T-cell (primary cell): ENCODE measurements around the gene C5orf15. TPM values are rescaled to one million over a fixed set of nuclear protein-coding genes. Genes with fewer than 3 reads are reported as not detected.

Experiments used
- ATAC-seq, 4 experiments: fragments of 200-7000 bp in 3 of 4; fragments of 150-1000 bp in 1 of 4; cut with Tn5 transposase; replicated peaks in 1 of 4; 1 replicate in 3 of 4; 2 replicates in 1 of 4; pipeline ENCODE4 v1.10.0; 2021; ENCODE audit warnings: moderate library complexity in 3 of 4, mild to moderate bottlenecking in 2 of 4, moderate number of reproducible peaks in 1 of 4
- CTCF ChIA-PET, 2 donors: fragments of 300-600 bp; sonication (Branson Sonifier 250); formaldehyde crosslinking; loops; one replicate each; lab custom pipeline; 2022; ENCODE audit warnings: antibody characterized with exemption in 2 of 2; lab: Charles Lee
- POLR2A ChIA-PET, 2 donors: fragments of 300-600 bp; sonication (Branson Sonifier 250); formaldehyde crosslinking; loops; one replicate each; lab custom pipeline; 2022; ENCODE audit warnings: antibody characterized with exemption in 2 of 2; lab: Charles Lee
- DNase-seq, 35 experiments: peaks; one replicate each; pipeline versions ENCODE4 v3.0.0 to v3.0.0-alpha.2; 2013 to 2023
- H3K27ac ChIP-seq: one replicate; pipeline ENCODE4 v1.5.1; 2013; ENCODE audit warnings: low read length
- H3K27me3 ChIP-seq, 2 experiments: replicated peaks in 1 of 2; 1 replicate in 1 of 2; 2 replicates in 1 of 2; pipeline versions ENCODE4 v1.6.1 to v1.7.0; 2013; ENCODE audit warnings: low read length in 1 of 2, mixed read lengths in 1 of 2; ENCODE audit not compliant: control insufficient read depth in 2 of 2, insufficient read depth in 2 of 2; ENCODE audit errors: extremely low read depth in 1 of 2
- H3K36me3 ChIP-seq, 2 donors: 1 replicate in 1 of 2; 2 replicates in 1 of 2; pipeline versions ENCODE4 v1.6.1 to v1.7.0; 2013; ENCODE audit warnings: low read length in 1 of 2; ENCODE audit not compliant: control insufficient read depth in 2 of 2, insufficient read depth in 1 of 2; ENCODE audit errors: extremely low read depth in 1 of 2
- H3K4me1 ChIP-seq, 2 experiments: 1 replicate in 1 of 2; 2 replicates in 1 of 2; pipeline versions ENCODE4 v1.6.1 to v1.7.0; 2013; ENCODE audit warnings: low read length in 2 of 2, mixed read lengths in 1 of 2; ENCODE audit not compliant: insufficient read depth in 2 of 2, control insufficient read depth in 1 of 2; ENCODE audit errors: extremely low read depth in 1 of 2
- H3K4me3 ChIP-seq, 2 donors: 1 replicate in 1 of 2; 2 replicates in 1 of 2; pipeline versions ENCODE4 v1.5.1 to v1.7.0; 2013; ENCODE audit warnings: mild to moderate bottlenecking in 2 of 2, low read length in 1 of 2, moderate library complexity in 1 of 2; ENCODE audit not compliant: control insufficient read depth in 1 of 2; ENCODE audit errors: extremely low read depth in 1 of 2
- H3K9me3 ChIP-seq: 2 replicates; pipeline ENCODE4 v1.7.0; 2013
- H3K27ac Mint-ChIP-seq, 2 donors: one replicate each; pipeline ENCODE4 v1.8.0; 2020 to 2021; ENCODE audit warnings: mild to moderate bottlenecking in 2 of 2, mixed read lengths in 2 of 2
- H3K27me3 Mint-ChIP-seq, 2 donors: one replicate each; pipeline ENCODE4 v1.8.0; 2021 to 2022; ENCODE audit warnings: mixed read lengths in 2 of 2
- H3K36me3 Mint-ChIP-seq: one replicate; pipeline ENCODE4 v1.8.0; 2021; ENCODE audit warnings: mixed read lengths
- H3K4me1 Mint-ChIP-seq, 3 donors: one replicate each; pipeline ENCODE4 v1.8.0; 2020 to 2022; ENCODE audit warnings: mixed read lengths in 3 of 3, mild to moderate bottlenecking in 1 of 3
- H3K4me3 Mint-ChIP-seq, 3 donors: one replicate each; pipeline ENCODE4 v1.8.0; 2020 to 2022; ENCODE audit warnings: mild to moderate bottlenecking in 3 of 3, mixed read lengths in 3 of 3, moderate library complexity in 3 of 3
- H3K9me3 Mint-ChIP-seq, 3 donors: one replicate each; pipeline ENCODE4 v1.8.0; 2020 to 2022; ENCODE audit warnings: mixed read lengths in 3 of 3
- WGBS: methylation state at CpG from one replicate; pipeline ENCODE4 v1.1.5; 2013; ENCODE audit warnings: missing lambda C conversion rate; ENCODE audit not compliant: insufficient coverage; 5-methylcytosine and 5-hydroxymethylcytosine counted together
- total RNA-seq, 35 experiments: library from RNA in 6 of 35; stranded (reverse) in 6 of 35; fragments of 120-200 nt in 1 of 35; gene quantifications; one replicate each; pipeline versions ENCODE4 v1.2.1 to v1.2.4 and lab custom pipeline; 2013 to 2026

C5orf15 gene
- total RNA-seq, 5 donors from 2014 or later (not counting 1 experiment from before 2014, with no cell fraction given), result 12.6 to 14.7 (median 14.5) TPM

DNA sequence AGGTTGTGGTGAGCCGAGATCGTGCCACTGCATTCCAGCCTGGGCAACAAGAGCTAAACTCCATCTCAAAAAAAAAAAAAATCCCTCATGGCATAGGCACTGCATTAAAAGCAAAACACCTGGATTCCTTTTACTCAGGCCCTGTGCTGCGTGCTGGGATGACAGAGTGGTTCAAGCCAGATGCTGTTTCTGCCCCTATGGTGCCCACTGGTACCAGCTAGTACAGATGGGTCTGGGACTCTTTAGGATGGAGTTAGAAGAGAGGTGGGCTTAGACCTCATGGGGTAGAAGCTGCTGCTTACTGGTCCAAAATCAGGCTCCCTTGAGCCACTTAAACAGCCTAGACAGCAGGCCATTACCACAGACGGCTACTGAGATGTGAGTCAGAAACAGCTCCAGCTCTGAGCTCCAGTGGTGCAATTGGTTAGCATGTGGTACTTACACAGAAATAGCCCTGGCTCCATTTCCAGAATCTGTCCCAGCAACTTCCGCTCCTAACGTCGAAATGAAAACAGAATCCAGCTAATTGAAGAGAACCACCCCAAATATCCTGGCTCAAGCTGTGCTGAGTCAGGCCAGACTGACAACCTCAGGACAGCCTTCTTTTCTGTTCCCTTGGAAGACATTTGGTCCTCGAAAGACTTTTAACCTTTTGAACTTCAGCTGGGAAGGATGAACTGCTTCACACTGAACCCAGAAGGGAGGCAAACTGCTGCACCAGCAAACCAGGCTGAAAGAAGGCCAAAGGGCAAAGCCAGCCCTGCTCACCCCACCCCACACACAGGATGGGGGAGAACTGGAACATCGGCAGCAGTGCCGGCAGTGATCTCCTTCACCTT lies 15.5 kb downstream of the C5orf15 start:
- DNase-seq, result no peak
- Histone ChIP-seq H3K4me3 (no peak overlapping the region), H3K27me3 (no peaks in the 10 kb centered on the region), H3K9me3 (no peaks in the 10 kb centered on the region), H3K27ac (no peak overlapping the region), H3K4me1 (peaks cover 0 to 2% of the 10 kb centered on the region in 2 experiments), H3K36me3 (peaks cover 8 to 25% of the 10 kb centered on the region in 2 donors)
- Mint-ChIP-seq H3K9me3 (no peaks in the 10 kb centered on the region), H3K36me3 (peaks cover 23% of the 10 kb centered on the region), H3K4me3 (no peak overlapping the region), H3K27ac (no peak overlapping the region), H3K27me3 (no peaks in the 10 kb centered on the region), H3K4me1 (peaks cover 7% of the 10 kb centered on the region in 3 donors)
- ChIA-PET CTCF (no interaction called here), POLR2A (no interaction called here)
- 90% methylated on average over 5 of the region's 10 CpGs for WGBS
- no peak for ATAC-seq

DNA sequence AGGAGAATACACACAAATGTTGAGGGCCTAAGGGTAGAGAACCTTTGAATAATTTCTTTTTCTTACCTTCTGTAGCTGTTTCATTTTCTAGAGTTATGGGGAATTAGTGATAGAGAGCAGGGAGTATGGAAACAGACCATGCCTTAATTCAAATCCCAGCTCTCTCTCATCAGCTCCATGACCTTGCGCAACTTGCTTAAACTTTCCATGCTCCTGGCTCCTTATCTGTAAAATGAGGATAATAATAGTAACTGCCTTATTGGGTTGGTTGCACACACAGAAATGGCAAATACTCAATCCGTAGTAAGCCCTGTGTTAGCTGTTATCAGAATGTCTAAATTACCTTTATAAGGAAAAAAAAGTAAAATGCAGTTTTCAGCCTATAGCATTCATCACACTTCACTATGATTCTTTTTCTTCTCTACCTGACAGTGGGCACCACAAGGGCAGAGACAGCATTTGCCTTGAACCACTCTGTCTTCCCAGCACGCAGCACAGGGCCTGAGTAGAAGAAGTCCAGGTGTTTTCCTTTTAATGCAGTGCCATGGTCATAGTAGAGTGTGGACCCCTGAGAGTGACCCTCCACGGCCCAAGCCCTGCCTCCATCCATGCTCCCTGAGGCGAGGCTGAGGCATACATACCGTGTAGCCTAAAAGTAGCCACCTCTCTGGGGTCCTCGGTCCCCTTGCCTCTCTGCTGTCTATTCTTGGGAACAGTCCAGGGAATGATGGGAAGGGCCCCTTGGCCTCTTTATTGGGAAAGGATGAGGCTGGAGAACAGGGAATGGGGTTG lies 17.4 kb downstream of the C5orf15 start:
- ATAC-seq (no peak), DNase-seq (no peak)
- H3K4me1 Mint-ChIP-seq, result no peaks in the 10 kb centered on the region
- ChIA-PET POLR2A (interaction anchor here in 1 of 2 donors (0.5 kb wide), 1 partner anchor 24 kb away, joined by 5 read pairs; no protein-coding TSS in a partner anchor), CTCF (interaction anchor here (0.5 kb wide), 2 partner anchors 22 to 444 kb away, joined by 3 read pairs; no protein-coding TSS in a partner anchor)
- no peak overlapping the region for H3K27ac ChIP-seq
- H3K27me3 Mint-ChIP-seq, result no peaks in the 10 kb centered on the region
- no peaks in the 10 kb centered on the region for H3K9me3 Mint-ChIP-seq
- WGBS, result 100% methylated on average over 5 of the region's 7 CpGs
- no peak overlapping the region for H3K4me3 Mint-ChIP-seq
- H3K27ac Mint-ChIP-seq, result no peak overlapping the region
- peaks cover 4 to 11% of the 10 kb centered on the region in 2 donors for H3K36me3 ChIP-seq
- H3K27me3 ChIP-seq, result no peaks in the 10 kb centered on the region
- no peaks in the 10 kb centered on the region for H3K4me1 ChIP-seq
- no peak overlapping the region for H3K4me3 ChIP-seq
- H3K9me3 ChIP-seq, result no peaks in the 10 kb centered on the region
- H3K36me3 Mint-ChIP-seq, result peaks cover 15% of the 10 kb centered on the region

DNA sequence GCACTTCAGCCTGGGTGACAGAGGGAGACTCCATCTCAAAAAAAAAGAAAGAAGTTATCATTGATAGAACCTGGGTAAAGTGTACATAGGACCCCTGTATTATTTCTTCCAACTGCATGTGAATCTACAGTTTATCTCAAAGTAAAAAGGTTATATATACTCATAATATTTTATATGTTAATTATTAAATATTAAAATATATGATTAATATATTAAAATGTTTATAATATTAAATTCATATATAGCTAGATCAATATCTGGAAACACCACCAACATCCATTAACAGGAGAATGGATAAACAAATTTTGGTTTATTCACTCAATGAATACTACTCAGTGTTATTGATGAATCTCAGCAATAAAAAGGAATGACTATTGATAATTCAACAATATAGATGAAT lies 19.7 kb downstream of the C5orf15 start:
- no peak for DNase-seq
- Mint-ChIP-seq H3K9me3 (no peaks in the 10 kb centered on the region), H3K27ac (no peak overlapping the region), H3K4me3 (no peak overlapping the region), H3K27me3 (peaks cover 0 to 7% of the 10 kb centered on the region in 2 donors), H3K36me3 (peaks cover 2% of the 10 kb centered on the region), H3K4me1 (no peaks in the 10 kb centered on the region)
- no peaks in the 10 kb centered on the region for H3K4me1 ChIP-seq
- no peaks in the 10 kb centered on the region for H3K9me3 ChIP-seq
- POLR2A ChIA-PET, result interaction anchor here in 1 of 2 donors (0.5 kb wide), 1 partner anchor 13 kb away, joined by 8 read pairs; no protein-coding TSS in a partner anchor
- H3K36me3 ChIP-seq, result peaks cover 0 to 4% of the 10 kb centered on the region in 2 donors
- no peak overlapping the region for H3K4me3 ChIP-seq
- ATAC-seq, result no peak
- no peak overlapping the region for H3K27ac ChIP-seq
- CTCF ChIA-PET, result interaction anchor here (1.1 kb wide), 2 partner anchors 19 to 29 kb away, joined by 3 read pairs; no protein-coding TSS in a partner anchor
- H3K27me3 ChIP-seq, result peaks cover 0 to 7% of the 10 kb centered on the region in 2 experiments

DNA sequence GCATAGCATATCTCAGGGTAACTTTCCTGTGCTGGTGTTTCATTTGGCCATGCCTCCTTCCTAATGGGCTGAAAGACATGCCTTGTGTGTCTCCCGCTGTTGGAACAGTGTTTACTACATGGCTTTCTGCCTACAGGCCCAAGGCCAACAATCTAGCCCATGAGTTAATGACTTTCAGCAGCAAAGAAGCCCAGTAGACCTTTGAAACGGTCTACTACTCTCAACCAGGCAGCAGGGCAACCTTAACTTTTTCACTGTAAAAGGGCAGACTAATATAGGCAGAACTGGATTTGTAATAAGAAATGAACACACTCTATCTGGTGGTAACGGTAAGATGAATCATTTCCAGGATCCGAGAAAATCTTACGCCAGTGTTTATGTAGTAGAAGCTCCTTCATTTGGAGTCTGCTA lies 21.0 kb downstream of the C5orf15 start:
- Mint-ChIP-seq H3K4me1 (no peaks in the 10 kb centered on the region), H3K9me3 (no peaks in the 10 kb centered on the region), H3K4me3 (no peak overlapping the region), H3K27ac (no peak overlapping the region), H3K27me3 (peaks cover 2 to 11% of the 10 kb centered on the region in 2 donors), H3K36me3 (no peaks in the 10 kb centered on the region)
- Histone ChIP-seq H3K4me3 (no peak overlapping the region), H3K27ac (no peak overlapping the region), H3K4me1 (no peaks in the 10 kb centered on the region), H3K27me3 (peaks cover 0 to 16% of the 10 kb centered on the region in 2 experiments), H3K36me3 (no peaks in the 10 kb centered on the region), H3K9me3 (no peaks in the 10 kb centered on the region)
- WGBS, result 40% methylated on average over 1 of the region's 5 CpGs
- ChIA-PET CTCF (interaction anchor here in 1 of 2 donors (0.5 kb wide), 1 partner anchor 76 kb away, joined by 5 read pairs; no protein-coding TSS in a partner anchor), POLR2A (interaction anchor here in 1 of 2 donors (0.5 to 0.6 kb wide), 2 partner anchors 14 to 664 kb away, joined by 4 to 8 read pairs; no protein-coding TSS in a partner anchor)
- no peak for DNase-seq
- ATAC-seq, result no peak

DNA sequence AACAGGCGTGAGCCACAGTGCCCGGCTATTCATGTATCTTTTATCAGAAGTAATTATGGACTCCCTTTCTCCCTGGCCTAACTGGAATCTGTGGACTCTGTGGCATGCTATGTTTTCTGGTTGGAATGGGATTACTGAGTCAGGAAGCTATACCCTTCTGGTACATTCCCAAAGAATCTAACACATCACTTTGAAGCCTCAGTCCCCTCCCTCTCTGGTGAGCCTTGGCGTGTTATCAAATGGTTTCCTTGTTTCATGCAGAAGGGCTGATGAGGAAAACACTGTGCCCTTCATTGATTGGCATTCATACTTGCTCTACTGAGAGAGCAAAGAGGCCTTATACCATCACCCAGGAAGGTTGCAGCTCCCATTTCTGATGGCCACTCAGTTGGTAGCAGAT lies 22.9 kb downstream of the C5orf15 start:
- Histone ChIP-seq H3K9me3 (no peaks in the 10 kb centered on the region), H3K4me3 (no peak overlapping the region), H3K27me3 (peaks cover 0 to 17% of the 10 kb centered on the region in 2 experiments), H3K36me3 (no peaks in the 10 kb centered on the region), H3K27ac (no peak overlapping the region), H3K4me1 (no peaks in the 10 kb centered on the region)
- Mint-ChIP-seq H3K4me1 (no peaks in the 10 kb centered on the region), H3K27ac (no peak overlapping the region), H3K27me3 (peaks cover 3 to 11% of the 10 kb centered on the region in 2 donors), H3K9me3 (no peaks in the 10 kb centered on the region), H3K36me3 (no peaks in the 10 kb centered on the region), H3K4me3 (no peak overlapping the region)
- ATAC-seq (no peak), DNase-seq (no peak)
- CTCF ChIA-PET, result interaction anchor here in 1 of 2 donors (0.6 kb wide), 1 partner anchor 634 kb away, joined by 4 read pairs; no protein-coding TSS in a partner anchor
- no CpG with 5 or more reads among the region's 3 CpGs for WGBS
- POLR2A ChIA-PET, result no interaction called here
